HepG2 (cell line): ENCODE data around the gene YPEL3. TPM values are rescaled to one million over a fixed set of nuclear protein-coding genes. Genes with fewer than 3 reads are reported as not detected.
A peak's percentile ranks its signal among the peaks of the same experiment; 100 is the strongest.

ENCODE experiments used
- ADNP ChIP-seq: sonication (generic); formaldehyde crosslinking; IDR thresholded peaks from 2 replicates; pipeline ENCODE4 v1.4.0; 2020; ENCODE audit warnings: missing genetic modification reagents
- ASH2L ChIP-seq: fragments of 300-600, 200-600 bp; sonication (generic); IDR thresholded peaks from 2 replicates; pipeline ENCODE4 v1.7.0; 2017; ENCODE audit warnings: low read depth, mild to moderate bottlenecking, moderate library complexity, mixed read lengths, low read length; ENCODE audit not compliant: insufficient read length
- HOXA5 ChIP-seq: sonication (generic); formaldehyde crosslinking; IDR thresholded peaks from 2 replicates; pipeline ENCODE4 v1.4.0; 2020; ENCODE audit warnings: missing genetic modification reagents
- LBX2 ChIP-seq: sonication (generic); formaldehyde crosslinking; IDR thresholded peaks from 2 replicates; pipeline ENCODE4 v1.5.0; 2020; ENCODE audit warnings: missing genetic modification reagents, mild to moderate bottlenecking, borderline replicate concordance
- NFYC ChIP-seq: IDR thresholded peaks from 2 replicates; pipeline ENCODE4 v1.6.1; 2016; ENCODE audit warnings: missing genetic modification reagents, missing compliant biosample characterization
- NR2C2 ChIP-seq: sonication (generic); formaldehyde crosslinking; IDR thresholded peaks from 2 replicates; pipeline ENCODE4 v1.4.0; 2020; ENCODE audit warnings: missing genetic modification reagents, mild to moderate bottlenecking, moderate library complexity, borderline replicate concordance
- PHB2 ChIP-seq: fragments of 450-650 bp; IDR thresholded peaks from 2 replicates; pipeline ENCODE4 v1.6.1; 2018; ENCODE audit not compliant: partially characterized antibody
- PRDM4 ChIP-seq: sonication (generic); formaldehyde crosslinking; IDR thresholded peaks from 2 replicates; pipeline ENCODE4 v1.9.0; 2021; ENCODE audit warnings: missing genetic modification reagents, borderline replicate concordance
- REPIN1 ChIP-seq: sonication (generic); formaldehyde crosslinking; IDR thresholded peaks from 2 replicates; pipeline ENCODE4 v1.8.0; 2022; ENCODE audit warnings: missing genetic modification reagents, low read depth, mild to moderate bottlenecking, borderline replicate concordance
- SALL1 ChIP-seq: sonication (generic); formaldehyde crosslinking; IDR thresholded peaks from 2 replicates; pipeline ENCODE4 v1.8.0; 2022; ENCODE audit warnings: mild to moderate bottlenecking, missing genetic modification reagents
- USF2 ChIP-seq, 2 experiments: sonication (generic) in 1 of 2; formaldehyde crosslinking in 1 of 2; IDR thresholded peaks; 2 replicates each; pipeline versions ENCODE4 v1.5.1 to v1.6.1; 2011 to 2020; ENCODE audit warnings: borderline replicate concordance in 1 of 2, low read depth in 1 of 2, low read length in 1 of 2, mild to moderate bottlenecking in 1 of 2, missing genetic modification reagents in 1 of 2, moderate library complexity in 1 of 2
- ZNF407 ChIP-seq: sonication (generic); formaldehyde crosslinking; IDR thresholded peaks from one replicate; pipeline ENCODE4 v1.5.1; 2020; ENCODE audit warnings: mild to moderate bottlenecking, missing genetic modification reagents; ENCODE audit errors: not compliant biosample characterization
- ZNF597 ChIP-seq: sonication (generic); formaldehyde crosslinking; IDR thresholded peaks from 2 replicates; pipeline ENCODE4 v1.5.0; 2020; ENCODE audit warnings: missing genetic modification reagents
- polyA plus RNA-seq, 8 experiments: library from polyadenylated mRNA; depleted of rRNA in 3 of 8; stranded (reverse) in 7 of 8; unstranded in 1 of 8; fragments of >200 nt; fragmentation: Illumina TruSeq in 4 of 8; extraction: Trizol in 4 of 8; gene quantifications; 2 replicates each; pipeline versions ENCODE4 v1.2.1 to v1.2.3, GENCODE V29; 2011 to 2016; ENCODE audit warnings: low read depth in 4 of 8, missing spikeins in 1 of 8, mixed read lengths in 1 of 8; ENCODE audit not compliant: insufficient read depth in 1 of 8
- total RNA-seq, 5 experiments: library from RNA; depleted of rRNA; stranded (reverse); fragments of >200 nt; fragmentation: Illumina TruSeq; extraction: Trizol; gene quantifications; 2 replicates each; pipeline ENCODE4 v1.2.3, GENCODE V29; 2016; ENCODE audit warnings: low read depth in 1 of 5

The YPEL3 gene
- total and polyA plus RNA-seq, 2 of the 13 experiments (the other 11 are each of a cell fraction or from before 2014, with no cell fraction given): 5.4 to 47.0 TPM

GRCh38 chr16:30052671-30053372 lies 43.2 kb downstream of the YPEL3 start (continued):
- TF ChIP-seq NR2C2 (CRISPR knock-in tag) (peak; percentile 52; the same call in 1 of the 2 replicates), HOXA5 (CRISPR knock-in tag) (peak; percentile 82), PHB2 (no peak), USF2 (IDR thresholded peaks at IDR 0.05; ENCODE audit: low read depth, low read length) (no peak), USF2 (CRISPR knock-in tag; IDR thresholded peaks at IDR 0.05; ENCODE audit: borderline replicate concordance) (no peak; the same call in 1 of the 2 replicates), ASH2L (peak; percentile 44), PRDM4 (CRISPR knock-in tag) (peak; percentile 85; the same call in 1 of the 2 replicates), ZNF597 (no peak), ZNF407 (CRISPR knock-in tag) (peak; percentile 85), SALL1 (CRISPR knock-in tag) (peak; percentile 95), LBX2 (CRISPR knock-in tag) (peak; percentile 92), ADNP (CRISPR knock-in tag) (no peak), NFYC (CRISPR knock-in tag) (peak; percentile 65), REPIN1 (CRISPR knock-in tag) (peak; percentile 99)
